CD4-positive, alpha-beta memory T cell (primary cell): ENCODE data around the gene ZEB2. TPM values are rescaled to one million over a fixed set of nuclear protein-coding genes. Genes with fewer than 3 reads are reported as not detected.

Source experiments
- CTCF ChIA-PET: fragments of 350-600 bp; sonication (Branson Sonifier 250); formaldehyde crosslinking; loops from one replicate; lab custom pipeline; 2021; ENCODE audit warnings: inconsistent platforms; ENCODE audit not compliant: partially characterized antibody; lab: Charles Lee
- POLR2A ChIA-PET: fragments of 350-600 bp; sonication (Branson Sonifier 250); formaldehyde crosslinking; loops from one replicate; lab custom pipeline; 2021; ENCODE audit not compliant: partially characterized antibody; lab: Charles Lee
- DNase-seq, 5 donors: peaks; one replicate each; pipeline versions ENCODE4 v3.0.0 to v3.0.0-alpha.2; 2020 to 2022; ENCODE audit warnings: mixed read lengths in 1 of 5
- H3K27ac ChIP-seq: one replicate; pipeline ENCODE4 v1.7.0; 2013; ENCODE audit warnings: low read depth, low read length
- H3K27me3 ChIP-seq: 2 replicates; pipeline ENCODE4 v1.7.0; 2013; ENCODE audit warnings: mild to moderate bottlenecking, low read length, moderate library complexity; ENCODE audit not compliant: insufficient read depth
- H3K36me3 ChIP-seq: 2 replicates; pipeline ENCODE4 v1.7.0; 2013; ENCODE audit warnings: mild to moderate bottlenecking, low read length, moderate library complexity; ENCODE audit not compliant: insufficient read depth
- H3K4me1 ChIP-seq: 2 replicates; pipeline ENCODE4 v1.7.0; 2013; ENCODE audit warnings: mild to moderate bottlenecking, low read length, moderate library complexity; ENCODE audit not compliant: insufficient read depth
- H3K4me3 ChIP-seq, 2 donors: one replicate each; pipeline ENCODE4 v1.7.0; 2013; ENCODE audit warnings: low read length in 2 of 2, mild to moderate bottlenecking in 1 of 2
- H3K9me3 ChIP-seq, 2 donors: one replicate each; pipeline ENCODE4 v1.7.0; 2013; ENCODE audit warnings: low read length in 2 of 2, control low read depth in 1 of 2; ENCODE audit not compliant: control insufficient read depth in 1 of 2
- H3K27ac Mint-ChIP-seq, 7 donors: one replicate each; pipeline ENCODE4 v1.8.0; 2020 to 2021; ENCODE audit warnings: mixed read lengths in 7 of 7, mild to moderate bottlenecking in 6 of 7, inconsistent platforms in 3 of 7, moderate library complexity in 3 of 7
- H3K27me3 Mint-ChIP-seq, 2 donors: one replicate each; pipeline ENCODE4 v1.8.0; 2020 to 2021; ENCODE audit warnings: mixed read lengths in 2 of 2
- H3K36me3 Mint-ChIP-seq, 2 donors: one replicate each; pipeline ENCODE4 v1.8.0; 2020 to 2021; ENCODE audit warnings: mixed read lengths in 2 of 2, inconsistent platforms in 1 of 2, mild to moderate bottlenecking in 1 of 2
- H3K4me1 Mint-ChIP-seq, 4 donors: one replicate each; pipeline ENCODE4 v1.8.0; 2020 to 2021; ENCODE audit warnings: mixed read lengths in 4 of 4, mild to moderate bottlenecking in 1 of 4
- H3K4me3 Mint-ChIP-seq, 8 donors: one replicate each; pipeline ENCODE4 v1.8.0; 2020 to 2021; ENCODE audit warnings: mixed read lengths in 8 of 8, mild to moderate bottlenecking in 7 of 8, moderate library complexity in 6 of 8, inconsistent platforms in 3 of 8
- H3K9me3 Mint-ChIP-seq, 8 donors: one replicate each; pipeline ENCODE4 v1.8.0; 2020 to 2021; ENCODE audit warnings: mixed read lengths in 8 of 8, mild to moderate bottlenecking in 5 of 8, inconsistent platforms in 3 of 8, moderate library complexity in 1 of 8
- intact Hi-C: fragments of 100-400 bp; cut with micrococcal nuclease; formaldehyde crosslinking; loops from one replicate; pipeline ENCODE4 v1.15.1; 2023
- polyA plus RNA-seq, 2 donors: library from polyadenylated mRNA; unstranded; fragments of 300-500 nt; fragmentation: Illumina TruSeq; gene quantifications; one replicate each; pipeline ENCODE4 v1.2.3, GENCODE V29; 2021
- total RNA-seq, 2 experiments: library from RNA; stranded (reverse); gene quantifications; one replicate each; pipeline ENCODE4 v1.2.3, GENCODE V29; 2021

ZEB2 gene
- total and polyA plus RNA-seq, 4 experiments from 2014 or later, result 0.83 to 5.2 (median 2.6) TPM

DNA sequence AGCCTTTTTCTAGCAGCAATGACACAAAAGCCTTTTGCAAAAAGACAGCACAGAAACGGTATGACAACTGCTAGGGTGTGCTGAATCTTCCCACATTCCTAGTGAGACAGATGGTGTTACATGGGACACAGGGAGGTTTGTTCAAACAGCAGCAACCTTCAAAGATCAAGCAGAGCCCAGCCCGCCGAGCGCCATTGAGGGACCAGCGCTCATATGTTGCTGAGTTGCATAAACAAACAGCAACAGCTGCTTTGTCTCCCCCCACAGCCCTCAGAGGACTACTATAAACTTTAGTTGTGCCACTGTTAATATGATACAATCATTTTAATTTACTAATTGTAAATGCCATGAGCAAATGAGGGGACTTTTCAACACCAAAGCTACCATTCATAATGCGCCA, 117.7 kb downstream of the ZEB2 start:
- CTCF ChIA-PET, result no interaction called here
- H3K27me3 ChIP-seq, result no peaks in the 10 kb centered on the region
- no peak overlapping the region for H3K27ac Mint-ChIP-seq

DNA sequence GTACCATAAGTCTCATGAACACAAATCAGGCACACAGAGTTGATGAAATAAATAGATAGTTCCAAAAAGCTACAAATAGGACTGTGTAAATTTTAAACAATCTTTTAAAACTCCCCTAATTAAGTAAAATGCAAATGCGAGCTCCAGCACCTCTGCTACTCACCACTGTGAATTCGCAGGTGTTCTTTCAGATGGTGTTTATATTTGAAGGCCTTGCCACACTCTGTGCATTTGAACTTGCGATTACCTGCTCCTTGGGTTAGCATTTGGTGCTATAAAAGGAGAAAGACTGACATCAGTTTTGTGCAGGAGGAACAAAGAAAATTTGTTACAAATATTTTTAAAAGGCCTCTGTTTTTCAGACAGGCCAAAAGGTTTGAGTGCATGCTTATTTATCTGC, 118.9 kb downstream of the ZEB2 start:
- Mint-ChIP-seq H3K36me3 (no peaks in the 10 kb centered on the region), H3K4me3 (no peak overlapping the region), H3K27ac (no peak overlapping the region), H3K27me3 (peaks cover 0 to 2% of the 10 kb centered on the region in 2 donors), H3K4me1 (peaks cover 0 to 2% (median 0%) of the 10 kb centered on the region in 4 donors), H3K9me3 (no peaks in the 10 kb centered on the region)
- intact Hi-C loops, result no loop called here
- CTCF ChIA-PET, result no interaction called here
- no peaks in the 10 kb centered on the region for H3K36me3 ChIP-seq
- no peaks in the 10 kb centered on the region for H3K27me3 ChIP-seq
- DNase-seq, result no peak
- no peak overlapping the region for H3K4me3 ChIP-seq
- no peaks in the 10 kb centered on the region for H3K4me1 ChIP-seq
- H3K27ac ChIP-seq, result no peak overlapping the region
- no peaks in the 10 kb centered on the region for H3K9me3 ChIP-seq
- POLR2A ChIA-PET, result no interaction called here

More for the DNA sequence above, 117.7 kb downstream of the ZEB2 start:
- no peaks in the 10 kb centered on the region for H3K36me3 Mint-ChIP-seq
- no peaks in the 10 kb centered on the region for H3K9me3 Mint-ChIP-seq
- no peaks in the 10 kb centered on the region for H3K4me1 ChIP-seq
- H3K36me3 ChIP-seq, result no peaks in the 10 kb centered on the region
- no peak overlapping the region for H3K27ac ChIP-seq
- peaks cover 0 to 6% of the 10 kb centered on the region in 2 donors for H3K27me3 Mint-ChIP-seq
- intact Hi-C loops, result no loop called here
- POLR2A ChIA-PET, result no interaction called here
- no peak overlapping the region for H3K4me3 Mint-ChIP-seq
- no peaks in the 10 kb centered on the region for H3K9me3 ChIP-seq
- H3K4me1 Mint-ChIP-seq, result peaks cover 0 to 2% (median 0%) of the 10 kb centered on the region in 4 donors
- DNase-seq, result no peak
- no peak overlapping the region for H3K4me3 ChIP-seq

DNA sequence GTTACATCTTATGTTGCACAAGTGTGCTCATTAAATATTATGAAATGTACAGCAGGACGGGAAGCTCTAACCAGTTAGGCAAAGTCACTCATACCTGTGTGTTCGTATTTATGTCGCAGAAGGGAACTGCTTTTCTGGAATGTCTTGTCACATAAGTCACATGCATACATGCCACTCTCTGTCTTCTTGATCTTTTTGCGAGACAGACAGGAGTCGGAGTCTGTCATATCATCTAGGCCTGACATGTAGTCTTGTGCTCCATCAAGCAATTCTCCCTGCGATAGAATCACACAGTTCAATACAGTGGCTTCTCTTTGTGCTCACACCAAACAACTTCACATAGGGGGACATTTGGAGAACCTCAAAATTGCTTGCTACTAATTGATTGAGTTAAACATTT, 123.6 kb downstream of the ZEB2 start:
- Mint-ChIP-seq H3K36me3 (no peaks in the 10 kb centered on the region), H3K27me3 (no peaks in the 10 kb centered on the region)

DNA sequence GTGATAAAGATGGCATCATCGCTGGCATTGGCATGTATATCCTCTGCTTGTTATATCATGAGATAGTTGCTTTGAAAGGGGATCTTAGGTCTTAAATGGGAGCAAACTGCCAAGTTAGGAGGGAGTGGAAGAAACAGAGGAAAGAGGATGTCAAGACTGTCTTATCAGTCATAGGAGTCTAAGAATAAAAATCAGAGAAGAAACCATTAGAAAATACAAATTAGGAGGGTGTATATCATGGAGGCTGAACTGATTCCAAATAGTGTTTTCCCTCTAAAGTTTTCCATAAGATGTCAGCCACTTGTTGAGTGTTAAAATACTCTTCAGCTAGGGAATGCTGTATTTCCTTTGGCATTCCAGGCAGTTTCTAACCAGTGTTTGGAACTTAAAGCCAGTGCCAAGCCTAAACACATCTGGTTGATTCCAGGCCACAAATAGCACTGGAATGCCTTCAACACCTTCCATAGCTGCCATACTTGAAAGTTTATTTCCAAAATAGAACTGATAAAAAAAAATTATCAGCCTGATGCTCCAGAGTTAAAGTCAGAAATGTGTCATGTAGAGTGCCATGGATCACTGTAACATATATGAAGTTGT, 129.4 kb downstream of the ZEB2 start:
- ChIA-PET POLR2A (no interaction called here), CTCF (no interaction called here)
- Mint-ChIP-seq H3K4me3 (no peak overlapping the region), H3K4me1 (no peaks in the 10 kb centered on the region), H3K27ac (no peak overlapping the region), H3K9me3 (peaks cover 0 to 2% (median 0%) of the 10 kb centered on the region in 8 donors), H3K36me3 (no peaks in the 10 kb centered on the region), H3K27me3 (peaks cover 0 to 1% of the 10 kb centered on the region in 2 donors)
- Histone ChIP-seq H3K36me3 (no peaks in the 10 kb centered on the region), H3K9me3 (no peaks in the 10 kb centered on the region), H3K27me3 (no peaks in the 10 kb centered on the region), H3K27ac (no peak overlapping the region), H3K4me1 (no peaks in the 10 kb centered on the region), H3K4me3 (no peak overlapping the region)
- intact Hi-C loops, result no loop called here
- DNase-seq, result no peak

More for the DNA sequence above, 123.6 kb downstream of the ZEB2 start:
- no peaks in the 10 kb centered on the region for H3K9me3 ChIP-seq
- no peak overlapping the region for H3K4me3 ChIP-seq
- H3K27me3 ChIP-seq, result no peaks in the 10 kb centered on the region
- Mint-ChIP-seq H3K4me3 (no peak overlapping the region), H3K9me3 (peaks cover 0 to 2% (median 0%) of the 10 kb centered on the region in 8 donors), H3K4me1 (no peaks in the 10 kb centered on the region), H3K27ac (no peak overlapping the region)
- POLR2A ChIA-PET, result no interaction called here
- no peak for DNase-seq
- H3K36me3 ChIP-seq, result no peaks in the 10 kb centered on the region
- H3K4me1 ChIP-seq, result no peaks in the 10 kb centered on the region
- no peak overlapping the region for H3K27ac ChIP-seq
- CTCF ChIA-PET, result interaction anchor here (1.0 kb wide), 1 partner anchor 13 kb away, joined by 3 read pairs; no protein-coding TSS in a partner anchor
- intact Hi-C loops, result no loop called here

DNA sequence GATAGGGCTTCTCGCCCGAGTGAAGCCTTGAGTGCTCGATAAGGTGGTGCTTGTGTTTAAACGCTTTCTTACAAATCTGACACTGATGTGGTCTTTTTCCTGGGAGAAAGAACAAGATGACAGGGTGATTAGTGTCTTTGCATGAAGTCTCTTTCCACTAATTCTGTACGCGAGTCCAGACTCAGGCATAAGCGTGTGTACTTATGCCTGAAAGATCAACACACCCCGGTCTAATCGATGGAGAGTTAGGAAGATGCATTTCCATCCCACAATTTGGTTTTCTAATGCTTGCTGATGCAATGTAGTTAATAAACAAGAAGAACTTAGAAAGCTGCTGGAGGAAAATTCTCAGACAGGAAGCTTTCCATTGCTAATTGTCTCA, 130.0 kb downstream of the ZEB2 start:
- Mint-ChIP-seq H3K36me3 (no peaks in the 10 kb centered on the region), H3K4me3 (no peak overlapping the region), H3K27me3 (peaks cover 0 to 1% of the 10 kb centered on the region in 2 donors), H3K27ac (no peak overlapping the region), H3K9me3 (peaks cover 0 to 2% (median 0%) of the 10 kb centered on the region in 8 donors), H3K4me1 (no peaks in the 10 kb centered on the region)
- no peak for DNase-seq
- no peaks in the 10 kb centered on the region for H3K36me3 ChIP-seq
- no peak overlapping the region for H3K4me3 ChIP-seq
- ChIA-PET CTCF (no interaction called here), POLR2A (no interaction called here)
- intact Hi-C loops, result no loop called here
- H3K27me3 ChIP-seq, result no peaks in the 10 kb centered on the region
- no peaks in the 10 kb centered on the region for H3K4me1 ChIP-seq
- no peaks in the 10 kb centered on the region for H3K9me3 ChIP-seq
- no peak overlapping the region for H3K27ac ChIP-seq

DNA sequence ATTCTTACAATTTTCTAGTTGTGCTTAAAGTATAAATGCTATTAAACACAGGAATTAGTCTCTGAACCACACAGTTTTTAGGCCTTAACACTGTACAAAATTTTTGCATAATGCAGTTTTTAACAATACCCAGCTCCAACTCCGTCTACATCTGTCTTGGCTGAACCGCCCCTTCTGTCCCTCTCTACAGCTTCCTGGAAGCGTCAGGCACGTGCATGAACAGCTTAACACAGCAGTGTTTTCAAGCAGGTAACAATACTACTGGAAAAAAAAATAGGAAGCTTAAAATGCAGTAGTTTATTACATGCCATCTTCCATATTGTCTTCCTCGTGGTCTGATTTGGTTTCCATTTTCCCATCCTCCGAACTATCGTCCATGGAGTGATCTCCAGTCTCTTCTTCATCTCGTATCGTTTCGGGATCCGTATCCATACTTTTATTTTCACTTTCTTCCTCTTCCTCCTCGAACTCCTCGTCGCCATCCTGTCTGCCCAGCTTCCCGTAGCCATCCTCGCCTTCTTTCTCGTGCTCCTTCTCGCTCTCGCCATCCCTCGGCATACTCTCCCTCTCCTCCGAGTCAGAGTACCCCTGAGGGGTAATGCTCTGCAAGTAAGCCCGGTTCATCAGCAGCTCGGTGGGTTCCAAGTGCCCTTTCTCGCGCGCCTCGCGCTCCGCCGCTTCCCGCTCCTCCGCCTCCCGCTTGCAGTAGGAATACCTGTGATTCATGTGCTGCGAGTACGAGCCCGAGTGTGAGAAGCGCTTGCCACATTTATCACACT, 130.6 kb downstream of the ZEB2 start:
- CTCF ChIA-PET, result no interaction called here
- no peak overlapping the region for H3K27ac ChIP-seq
- no peaks in the 10 kb centered on the region for H3K36me3 ChIP-seq
- H3K36me3 Mint-ChIP-seq, result no peaks in the 10 kb centered on the region
- intact Hi-C loops, result no loop called here
- peaks cover 0 to 2% (median 0%) of the 10 kb centered on the region in 8 donors for H3K9me3 Mint-ChIP-seq
- no peaks in the 10 kb centered on the region for H3K9me3 ChIP-seq
- no peaks in the 10 kb centered on the region for H3K4me1 Mint-ChIP-seq
- no peaks in the 10 kb centered on the region for H3K4me1 ChIP-seq
- DNase-seq, result no peak
- H3K4me3 ChIP-seq, result no peak overlapping the region
- H3K4me3 Mint-ChIP-seq, result no peak overlapping the region
- peaks cover 0 to 1% of the 10 kb centered on the region in 2 donors for H3K27me3 Mint-ChIP-seq
- H3K27me3 ChIP-seq, result no peaks in the 10 kb centered on the region
- POLR2A ChIA-PET, result no interaction called here
- no peak overlapping the region for H3K27ac Mint-ChIP-seq

DNA sequence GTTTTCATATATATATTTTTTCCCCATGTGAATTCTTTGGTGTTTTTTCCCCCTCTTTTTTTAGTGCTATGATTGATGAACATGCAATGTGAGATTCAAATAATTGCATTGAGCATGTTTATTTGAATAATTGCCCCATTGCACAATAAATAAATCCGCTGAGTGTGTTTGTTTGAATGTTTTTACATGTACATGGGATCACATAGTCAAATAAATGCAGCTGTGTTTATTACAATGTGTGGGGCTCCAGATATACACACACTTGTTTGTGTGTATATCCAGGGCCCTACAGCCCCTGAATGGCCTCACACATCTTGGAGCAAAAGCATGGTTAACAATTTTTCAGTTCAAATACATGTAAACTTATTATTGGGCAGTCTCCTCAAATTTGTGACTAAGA, 134.5 kb downstream of the ZEB2 start:
- Mint-ChIP-seq H3K9me3 (no peaks in the 10 kb centered on the region), H3K27ac (no peak overlapping the region), H3K27me3 (peaks cover 6 to 7% of the 10 kb centered on the region in 2 donors), H3K4me3 (no peak overlapping the region), H3K4me1 (peaks cover 11 to 17% (median 13%) of the 10 kb centered on the region in 4 donors), H3K36me3 (no peaks in the 10 kb centered on the region)
- intact Hi-C loops, result no loop called here
- H3K27me3 ChIP-seq, result no peaks in the 10 kb centered on the region
- H3K4me1 ChIP-seq, result peaks cover 9% of the 10 kb centered on the region
- no peak for DNase-seq
- H3K4me3 ChIP-seq, result no peak overlapping the region
- H3K9me3 ChIP-seq, result no peaks in the 10 kb centered on the region
- POLR2A ChIA-PET, result no interaction called here
- no peaks in the 10 kb centered on the region for H3K36me3 ChIP-seq
- no peak overlapping the region for H3K27ac ChIP-seq
- CTCF ChIA-PET, result no interaction called here
